Progenitor cell of endocrine pancreas (in vitro differentiated cells): ENCODE measurements around the gene C10orf71. TPM values are rescaled to one million over a fixed set of nuclear protein-coding genes. Genes with fewer than 3 reads are reported as not detected.

Source experiments
- DNase-seq: peaks from one replicate; pipeline ENCODE4 v3.0.0; 2021; ENCODE audit warnings: low spot score; ENCODE audit not compliant: unreplicated experiment
- H3K27ac Mint-ChIP-seq: 2 replicates; pipeline ENCODE4 v1.8.0; 2021; ENCODE audit warnings: mild to moderate bottlenecking, moderate library complexity, mixed read lengths
- H3K27me3 Mint-ChIP-seq: 2 replicates; pipeline ENCODE4 v1.8.0; 2021; ENCODE audit warnings: mixed read lengths
- H3K36me3 Mint-ChIP-seq: 2 replicates; pipeline ENCODE4 v1.8.0; 2022; ENCODE audit warnings: mixed read lengths; ENCODE audit not compliant: insufficient read depth
- H3K4me1 Mint-ChIP-seq: 2 replicates; pipeline ENCODE4 v1.8.0; 2021; ENCODE audit warnings: low read depth, mixed read lengths
- H3K4me3 Mint-ChIP-seq: 2 replicates; pipeline ENCODE4 v1.8.0; 2021; ENCODE audit warnings: low read depth, mild to moderate bottlenecking, moderate library complexity, mixed read lengths
- H3K9me3 Mint-ChIP-seq: 2 replicates; pipeline ENCODE4 v1.8.0; 2021; ENCODE audit warnings: low read depth, mixed read lengths
- total RNA-seq: library from RNA; stranded (reverse); gene quantifications from 2 replicates; pipeline ENCODE4 v1.2.1, GENCODE V29; 2021
- TF ChIP-seq, protein P1 (sequence below): fragments of 200-600 bp; sonication (generic); IDR thresholded peaks from one replicate; pipeline ENCODE4 v1.5.0; 2021; ENCODE audit warnings: antibody characterized with exemption, mild to moderate bottlenecking; ENCODE audit not compliant: unreplicated experiment

Gene C10orf71
- total RNA-seq, 1 donor from 2014 or later = not detected

DNA sequence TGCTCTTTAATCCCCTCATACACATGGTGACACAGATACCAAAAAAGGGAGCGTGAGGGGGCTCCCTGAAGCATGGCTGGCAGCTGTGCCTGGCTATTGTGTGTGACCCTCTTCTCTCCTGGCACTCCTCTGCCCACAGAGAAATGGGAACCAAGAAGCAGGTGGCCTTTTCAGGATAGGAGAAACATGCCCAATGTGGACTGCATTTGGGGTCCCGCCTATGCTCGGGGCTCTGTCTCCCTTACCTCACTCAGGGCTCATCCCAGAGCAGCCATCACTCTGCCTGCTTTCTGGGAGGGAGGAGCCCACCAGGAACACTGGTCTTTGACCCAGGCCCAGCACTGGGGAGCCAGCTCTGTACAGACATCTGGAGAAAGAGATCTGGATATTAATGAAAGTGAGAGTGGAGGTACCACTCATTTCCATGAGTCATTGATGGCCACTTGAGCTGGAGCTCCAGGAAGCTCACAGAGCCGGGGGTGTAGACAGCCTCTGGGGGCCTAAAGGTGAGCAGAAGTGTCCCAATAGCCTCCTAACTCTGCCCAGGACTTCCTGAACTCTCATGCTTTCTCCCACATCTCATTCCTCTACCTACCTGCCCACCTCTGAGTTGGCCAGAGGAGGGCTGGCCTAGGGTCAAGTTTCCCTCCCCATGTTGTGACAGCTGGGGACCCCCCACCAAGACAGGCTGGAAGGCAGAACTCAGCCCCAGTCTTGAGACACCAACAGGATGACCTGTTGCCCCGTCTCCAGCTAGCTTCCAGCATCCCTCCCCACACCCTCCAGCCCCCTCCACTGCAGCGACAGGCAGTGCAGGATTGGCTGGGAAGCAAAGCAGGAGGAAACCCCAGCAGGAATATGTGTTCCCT lies 54.3 kb downstream of the C10orf71 start:
- Mint-ChIP-seq H3K27me3 (peaks cover 5% of the 10 kb centered on the region), H3K4me3 (no peak overlapping the region), H3K4me1 (no peaks in the 10 kb centered on the region), H3K27ac (no peak overlapping the region), H3K36me3 (no peaks in the 10 kb centered on the region), H3K9me3 (no peaks in the 10 kb centered on the region)
- no peak for DNase-seq
- TF ChIP-seq, protein P1, sequence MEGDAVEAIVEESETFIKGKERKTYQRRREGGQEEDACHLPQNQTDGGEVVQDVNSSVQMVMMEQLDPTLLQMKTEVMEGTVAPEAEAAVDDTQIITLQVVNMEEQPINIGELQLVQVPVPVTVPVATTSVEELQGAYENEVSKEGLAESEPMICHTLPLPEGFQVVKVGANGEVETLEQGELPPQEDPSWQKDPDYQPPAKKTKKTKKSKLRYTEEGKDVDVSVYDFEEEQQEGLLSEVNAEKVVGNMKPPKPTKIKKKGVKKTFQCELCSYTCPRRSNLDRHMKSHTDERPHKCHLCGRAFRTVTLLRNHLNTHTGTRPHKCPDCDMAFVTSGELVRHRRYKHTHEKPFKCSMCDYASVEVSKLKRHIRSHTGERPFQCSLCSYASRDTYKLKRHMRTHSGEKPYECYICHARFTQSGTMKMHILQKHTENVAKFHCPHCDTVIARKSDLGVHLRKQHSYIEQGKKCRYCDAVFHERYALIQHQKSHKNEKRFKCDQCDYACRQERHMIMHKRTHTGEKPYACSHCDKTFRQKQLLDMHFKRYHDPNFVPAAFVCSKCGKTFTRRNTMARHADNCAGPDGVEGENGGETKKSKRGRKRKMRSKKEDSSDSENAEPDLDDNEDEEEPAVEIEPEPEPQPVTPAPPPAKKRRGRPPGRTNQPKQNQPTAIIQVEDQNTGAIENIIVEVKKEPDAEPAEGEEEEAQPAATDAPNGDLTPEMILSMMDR = no peak

DNA sequence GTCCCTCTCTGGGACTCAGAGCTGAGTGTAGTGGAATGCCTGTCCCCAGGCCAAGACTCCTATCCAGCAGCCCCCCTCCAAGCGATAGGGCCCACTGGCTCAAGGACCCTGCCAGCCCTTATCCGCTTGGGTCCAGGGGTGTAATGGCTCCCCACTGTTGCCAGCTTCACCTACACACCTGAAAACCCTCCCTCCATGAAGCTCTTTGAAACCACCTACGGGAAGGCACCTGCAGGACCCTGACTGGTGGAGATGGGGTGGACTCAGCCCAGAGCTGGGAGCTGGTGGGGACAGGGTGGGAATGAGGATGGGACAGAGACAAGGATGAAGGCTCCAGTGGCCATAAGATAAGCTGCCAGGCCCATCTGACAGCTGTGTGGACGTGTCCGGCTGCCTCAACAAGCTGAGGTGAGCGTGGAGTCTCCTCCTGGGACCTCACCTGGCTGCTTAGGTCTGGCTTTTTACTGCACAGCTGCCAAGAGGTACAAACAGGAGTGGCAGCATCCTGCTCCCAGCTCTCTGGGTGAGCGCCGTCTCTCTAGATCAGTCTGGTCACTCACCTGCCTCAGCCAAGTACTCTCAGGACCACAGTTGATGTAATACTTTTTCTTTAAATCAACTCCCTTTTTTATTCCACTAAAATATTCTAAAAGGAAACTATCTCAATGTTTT lies 55.1 kb downstream of the C10orf71 start:
- H3K27me3 Mint-ChIP-seq = peaks cover 8% of the 10 kb centered on the region
- no peak overlapping the region for H3K27ac Mint-ChIP-seq
- H3K4me3 Mint-ChIP-seq = no peak overlapping the region
- no peaks in the 10 kb centered on the region for H3K4me1 Mint-ChIP-seq
- no peaks in the 10 kb centered on the region for H3K9me3 Mint-ChIP-seq
- H3K36me3 Mint-ChIP-seq = no peaks in the 10 kb centered on the region
- DNase-seq = no peak
- TF ChIP-seq, protein P1 = no peak

DNA sequence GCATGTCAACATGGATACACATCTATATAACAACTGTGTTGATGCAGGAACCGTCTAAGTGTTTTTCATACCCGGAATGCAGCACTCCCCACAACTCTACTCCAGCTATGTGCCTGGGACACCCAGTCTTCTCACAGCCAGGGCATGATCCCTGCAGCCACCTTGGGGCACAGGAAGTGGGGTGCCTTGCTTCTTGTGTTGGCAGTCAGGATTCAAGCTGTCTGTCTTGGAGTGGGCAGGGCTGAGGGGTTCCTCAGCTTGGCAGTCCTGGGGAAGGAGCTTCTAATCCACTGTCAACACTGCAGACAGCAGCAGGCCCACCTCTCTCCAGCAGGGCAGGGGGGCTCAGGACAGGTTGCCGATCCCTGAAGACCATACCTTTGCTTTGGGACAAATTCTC lies 55.6 kb downstream of the C10orf71 start:
- Mint-ChIP-seq H3K27ac (no peak overlapping the region), H3K4me3 (no peak overlapping the region), H3K36me3 (no peaks in the 10 kb centered on the region), H3K27me3 (peaks cover 8% of the 10 kb centered on the region), H3K9me3 (no peaks in the 10 kb centered on the region), H3K4me1 (no peaks in the 10 kb centered on the region)
- DNase-seq = no peak
- TF ChIP-seq, protein P1 = no peak

DNA sequence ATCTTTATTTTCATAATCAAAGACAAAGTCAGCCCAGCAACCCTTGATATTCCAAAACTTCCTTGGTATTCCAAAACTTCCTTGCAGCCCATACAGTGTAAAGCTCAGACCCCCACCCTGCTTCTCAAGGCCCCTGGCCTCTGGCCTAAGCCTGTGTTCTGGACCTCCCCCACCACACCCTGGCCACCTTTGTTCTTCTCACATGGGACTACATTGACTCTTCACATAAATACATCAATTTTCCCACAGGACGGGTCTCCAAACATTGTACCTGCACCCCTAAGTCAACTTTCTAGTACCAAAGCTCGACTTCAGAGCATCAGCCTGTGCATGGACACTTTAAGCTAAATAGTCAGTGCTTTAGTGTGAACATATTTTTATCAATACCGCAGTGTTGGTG lies 56.3 kb downstream of the C10orf71 start:
- Mint-ChIP-seq H3K4me1 (no peaks in the 10 kb centered on the region), H3K27me3 (peaks cover 8% of the 10 kb centered on the region), H3K36me3 (no peaks in the 10 kb centered on the region), H3K27ac (no peak overlapping the region), H3K9me3 (no peaks in the 10 kb centered on the region), H3K4me3 (no peak overlapping the region)
- TF ChIP-seq, protein P1 = no peak
- no peak for DNase-seq

DNA sequence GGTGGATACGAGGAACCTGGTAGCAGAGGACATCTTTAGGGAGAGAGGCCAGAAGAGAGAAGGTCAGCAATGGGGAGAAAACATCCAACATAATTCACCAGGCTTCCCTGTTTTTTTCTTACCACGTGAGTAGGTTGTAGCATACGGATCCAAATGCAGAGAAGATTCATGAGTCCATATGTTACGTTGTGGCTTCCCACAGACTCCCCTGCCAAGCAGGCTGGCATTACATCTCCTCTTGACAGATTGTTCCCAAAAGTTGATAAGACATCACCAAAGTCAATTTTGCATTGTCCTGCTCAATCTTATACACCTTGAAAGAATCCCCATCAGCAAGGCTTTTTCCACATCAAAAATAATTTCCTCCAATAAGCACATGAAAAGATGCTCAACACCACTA lies 57.2 kb downstream of the C10orf71 start:
- Mint-ChIP-seq H3K27ac (no peak overlapping the region), H3K4me1 (no peaks in the 10 kb centered on the region), H3K4me3 (no peak overlapping the region), H3K27me3 (peaks cover 8% of the 10 kb centered on the region), H3K36me3 (no peaks in the 10 kb centered on the region), H3K9me3 (no peaks in the 10 kb centered on the region)
- TF ChIP-seq, protein P1 = no peak
- no peak for DNase-seq
